Lower leg skin (tissue), 3 donors: ENCODE results near the gene CCDC85C.

ENCODE experiments used
- CTCF ChIP-seq, 3 donors: fragments of 450-650 bp; IDR thresholded peaks; one replicate each; pipeline ENCODE4 v1.5.1; 2016; ENCODE audit warnings: antibody characterized with exemption in 3 of 3, mild to moderate bottlenecking in 3 of 3, moderate library complexity in 2 of 3
- POLR2A ChIP-seq, 2 donors: fragments of 450-650 bp; IDR thresholded peaks; one replicate each; pipeline ENCODE4 v1.6.1; 2016 to 2017; ENCODE audit warnings: antibody characterized with exemption in 2 of 2, mild to moderate bottlenecking in 1 of 2, moderate library complexity in 1 of 2

- TF ChIP-seq POLR2A (IDR thresholded peaks at IDR 0.05) (no peak), CTCF (IDR thresholded peaks at IDR 0.05) (no peak)
Observed at GRCh38 chr14:99509871-99510555, 94.0 kb downstream of the CCDC85C start.
